ENCODE data around the gene CXCL6.

CXCL6 gene

GRCh38 chr4:73869130-73870055, 32.9 kb downstream of the CXCL6 start, which contains the start of gene CXCL1:
Gene CXCL1 (plus strand): TSS chr4:73869393. CDS start chr4:73869471, 78 bp downstream.
- no peak for DNase-seq

GRCh38 chr4:73870260-73870659, 33.8 kb downstream of the CXCL6 start:
- DNase-seq, result no peak

- DNase-seq, result no peak
These were observed 34.3 kb downstream of the CXCL6 start for GRCh38 chr4:73870768-73871167.

DNA sequence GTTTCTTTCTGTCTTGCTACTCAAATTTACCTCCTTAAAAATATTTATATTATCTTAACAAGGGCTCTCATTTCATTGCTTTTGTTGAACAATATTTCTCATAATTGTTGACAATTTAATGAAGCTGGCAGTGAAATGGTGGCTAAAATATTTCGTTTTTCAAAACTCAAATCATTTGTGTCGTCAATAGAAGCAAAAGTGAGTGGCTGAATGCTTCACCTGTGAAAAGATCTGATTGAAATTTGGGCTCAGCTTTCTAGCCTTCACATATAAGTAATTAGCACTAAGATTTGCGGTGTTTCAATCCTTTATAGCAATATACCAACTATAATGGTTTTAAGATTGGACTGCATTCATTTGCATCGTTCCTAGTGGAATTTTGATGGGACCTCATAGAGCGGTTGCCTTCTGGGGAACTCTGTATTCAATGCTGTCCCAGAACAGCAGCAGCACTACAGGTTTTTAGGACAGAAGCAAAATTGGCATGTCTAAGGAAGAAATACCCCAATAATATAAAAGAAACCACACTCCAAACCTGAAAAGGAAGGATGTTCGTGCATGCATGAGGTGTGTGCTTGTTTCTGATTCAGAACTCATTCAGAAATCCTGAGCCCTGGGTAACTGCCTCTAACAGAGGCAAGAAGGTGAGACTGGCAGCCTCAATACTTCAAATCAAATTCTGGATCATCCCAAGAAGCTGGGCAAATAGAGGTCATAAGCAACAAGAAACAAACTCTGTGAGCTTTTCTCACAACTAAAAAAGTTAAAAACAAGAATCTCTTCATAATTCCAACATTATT, 35.2 kb downstream of the CXCL6 start:
- DNase-seq, result no peak

GRCh38 chr4:73872316-73873108, 36.0 kb downstream of the CXCL6 start:
- no peak for DNase-seq

GRCh38 chr4:73874386-73874785, 37.9 kb downstream of the CXCL6 start:
- DNase-seq, result no peak

DNA sequence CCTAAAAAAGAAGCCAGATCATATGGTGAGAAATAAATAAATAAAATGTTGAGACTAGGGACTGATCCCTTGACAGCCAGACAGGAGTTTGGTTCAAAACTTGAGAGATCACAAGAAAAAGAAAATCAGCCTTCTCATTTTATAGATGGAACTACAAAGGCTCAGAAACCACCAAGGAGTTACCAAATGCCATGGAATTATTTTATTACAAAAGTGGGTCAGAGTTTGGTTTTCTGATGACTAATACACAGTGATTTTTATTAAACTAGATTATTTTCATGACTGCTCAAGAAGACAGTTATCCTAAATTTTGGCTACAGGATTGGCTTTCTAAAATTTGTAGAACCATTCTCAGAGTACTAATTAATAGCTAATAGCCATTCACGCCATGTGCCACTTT, 38.9 kb downstream of the CXCL6 start:
- DNase-seq, result no peak

- no peak for DNase-seq
These were observed 46.8 kb downstream of the CXCL6 start for GRCh38 chr4:73883306-73883705.

GRCh38 chr4:73885574-73886267, 49.2 kb downstream of the CXCL6 start:
- DNase-seq, result no peak
